Measurements from ENCODE around the gene DGAT2.

DGAT2 gene

GRCh38 chr11:75831915-75832502 lies 63.4 kb downstream of the DGAT2 start:
- TF ChIP-seq CTCF (IDR thresholded peaks at IDR 0.05; ENCODE audit: low read length) (no peak), EZH2 (IDR thresholded peaks at IDR 0.05; ENCODE audit: borderline replicate concordance, low read length) (no peak)
- peaks cover 63% of the 10 kb centered on the region for H3K79me2 ChIP-seq (ENCODE audit: insufficient read depth, low read length)
- no peak overlapping the region for H3K9ac ChIP-seq (ENCODE audit: low read length)
- H3K9me2 ChIP-seq (ENCODE audit: low read depth, low read length), result no peaks in the 10 kb centered on the region
- peaks cover 46% of the 10 kb centered on the region for H3K36me3 ChIP-seq (ENCODE audit: insufficient read depth, low read length)
- H3K27ac ChIP-seq (ENCODE audit: low read depth, low read length, poor library complexity, severe bottlenecking), result no peak overlapping the region
- no peaks in the 10 kb centered on the region for H3K9me3 ChIP-seq (ENCODE audit: low read length)
- H3K4me3 ChIP-seq (ENCODE audit: low read depth, low read length, poor library complexity, severe bottlenecking), result no peak overlapping the region
- H3K4me1 ChIP-seq (ENCODE audit: insufficient read depth, low read length, severe bottlenecking), result peaks cover 23% of the 10 kb centered on the region
- H3K4me2 ChIP-seq (ENCODE audit: low read length), result no peak overlapping the region
- no peaks in the 10 kb centered on the region for H4K20me1 ChIP-seq (ENCODE audit: insufficient read depth, low read length)
- no peaks in the 10 kb centered on the region for H3K27me3 ChIP-seq (ENCODE audit: insufficient read depth, low read length)
- H3F3A ChIP-seq (ENCODE audit: insufficient read depth, low read length), result no peaks in the 10 kb centered on the region
- H2AFZ ChIP-seq (ENCODE audit: low read length), result no peak overlapping the region

GRCh38 chr11:75834728-75835127 lies 66.2 kb downstream of the DGAT2 start:
- Histone ChIP-seq H3K27me3 (ENCODE audit: insufficient read depth, low read length) (no peaks in the 10 kb centered on the region), H3K4me1 (ENCODE audit: insufficient read depth, low read length, severe bottlenecking) (peaks cover 32% of the 10 kb centered on the region), H3K79me2 (ENCODE audit: insufficient read depth, low read length) (peaks cover 66% of the 10 kb centered on the region), H3K9me2 (ENCODE audit: low read depth, low read length) (no peaks in the 10 kb centered on the region), H3K36me3 (ENCODE audit: insufficient read depth, low read length) (peaks cover 50% of the 10 kb centered on the region), H3F3A (ENCODE audit: insufficient read depth, low read length) (no peaks in the 10 kb centered on the region), H3K4me3 (ENCODE audit: low read depth, low read length, poor library complexity, severe bottlenecking) (no peak overlapping the region), H3K9ac (ENCODE audit: low read length) (no peak overlapping the region), H2AFZ (ENCODE audit: low read length) (no peak overlapping the region), H3K27ac (ENCODE audit: low read depth, low read length, poor library complexity, severe bottlenecking) (no peak overlapping the region), H3K9me3 (ENCODE audit: low read length) (no peaks in the 10 kb centered on the region), H4K20me1 (ENCODE audit: insufficient read depth, low read length) (no peaks in the 10 kb centered on the region), H3K4me2 (ENCODE audit: low read length) (no peak overlapping the region)
- TF ChIP-seq EZH2 (IDR thresholded peaks at IDR 0.05; ENCODE audit: borderline replicate concordance, low read length) (no peak), CTCF (IDR thresholded peaks at IDR 0.05; ENCODE audit: low read length) (no peak)

GRCh38 chr11:75836417-75836816 lies 67.8 kb downstream of the DGAT2 start:
- H3K4me1 ChIP-seq (ENCODE audit: insufficient read depth, low read length, severe bottlenecking), result peaks cover 37% of the 10 kb centered on the region
- peaks cover 75% of the 10 kb centered on the region for H3K79me2 ChIP-seq (ENCODE audit: insufficient read depth, low read length)
- H3K9me3 ChIP-seq (ENCODE audit: low read length), result no peaks in the 10 kb centered on the region
- TF ChIP-seq CTCF (IDR thresholded peaks at IDR 0.05; ENCODE audit: low read length) (no peak), EZH2 (IDR thresholded peaks at IDR 0.05; ENCODE audit: borderline replicate concordance, low read length) (no peak)
- no peak overlapping the region; the same call in 1 of the 2 replicates for H3K9ac ChIP-seq (ENCODE audit: low read length)
- H3K4me3 ChIP-seq (ENCODE audit: low read depth, low read length, poor library complexity, severe bottlenecking), result no peak overlapping the region
- H3K27ac ChIP-seq (ENCODE audit: low read depth, low read length, poor library complexity, severe bottlenecking), result peak overlapping the region; percentile 51
- peaks cover 33% of the 10 kb centered on the region for H3K36me3 ChIP-seq (ENCODE audit: insufficient read depth, low read length)
- no peaks in the 10 kb centered on the region for H3K27me3 ChIP-seq (ENCODE audit: insufficient read depth, low read length)
- no peaks in the 10 kb centered on the region for H4K20me1 ChIP-seq (ENCODE audit: insufficient read depth, low read length)
- no peaks in the 10 kb centered on the region for H3K9me2 ChIP-seq (ENCODE audit: low read depth, low read length)
- H3F3A ChIP-seq (ENCODE audit: insufficient read depth, low read length), result no peaks in the 10 kb centered on the region
- H3K4me2 ChIP-seq (ENCODE audit: low read length), result peak overlapping the region; percentile 27; the same call in 1 of the 2 replicates
- no peak overlapping the region for H2AFZ ChIP-seq (ENCODE audit: low read length)

Measured in OCI-LY1 (cell line).